GM18858 (cell line): ENCODE measurements around the gene SPNS3.

Source experiments
- ATAC-seq: cut with Tn5 transposase; IDR thresholded peaks from one replicate; pipeline ENCODE4 v1.9.1; 2021; ENCODE audit not compliant: unreplicated experiment

Gene SPNS3

GRCh38 chr17:4426499-4427208 lies 7.1 kb upstream of the SPNS3 start:
- ATAC-seq: no peak

- ATAC-seq: no peak
These were observed 6.2 kb upstream of the SPNS3 start for GRCh38 chr17:4427505-4427904.

- ATAC-seq: no peak
These were observed 2.6 kb downstream of the SPNS3 start for GRCh38 chr17:4436381-4436780.

- no peak for ATAC-seq
These were observed 3.1 kb downstream of the SPNS3 start for GRCh38 chr17:4436846-4437245.

DNA sequence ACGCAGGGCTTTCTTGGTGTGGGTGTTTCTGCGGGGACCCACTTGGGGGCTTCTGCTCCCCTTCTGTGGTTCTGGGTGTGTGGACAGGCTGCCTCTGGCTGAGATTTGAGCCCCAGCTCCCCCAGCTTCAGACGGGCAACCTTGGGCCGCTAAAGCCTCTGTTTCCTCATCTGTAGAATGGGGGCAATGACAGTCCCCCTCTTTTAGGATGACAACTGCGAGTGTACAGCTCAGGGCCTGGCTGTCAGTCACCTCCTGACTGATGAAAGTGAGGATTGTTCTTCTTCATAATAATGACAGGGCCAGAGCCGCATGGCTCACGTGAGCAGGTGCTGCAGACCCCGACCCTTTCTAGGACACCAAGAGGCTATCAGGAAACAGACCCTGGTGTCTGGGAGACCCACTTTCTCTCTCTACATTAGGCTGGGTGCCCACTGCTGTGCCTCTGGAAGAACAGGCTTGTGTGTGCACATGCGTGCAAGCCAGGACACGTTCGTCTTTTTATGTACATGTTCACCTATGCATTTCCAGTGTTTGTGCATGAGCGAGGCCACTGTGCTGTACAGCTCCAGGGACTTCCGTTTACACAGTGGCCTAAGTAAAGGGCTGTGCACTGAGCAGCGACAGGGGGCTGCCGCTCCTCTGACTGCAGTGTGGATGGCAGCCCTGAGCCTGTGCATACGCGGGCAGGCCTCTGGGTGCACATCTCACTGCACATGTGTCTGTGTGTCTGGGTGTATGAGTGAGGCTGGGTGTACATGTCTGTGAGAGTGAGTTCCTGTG lies 4.6 kb downstream of the SPNS3 start:
- no peak for ATAC-seq

DNA sequence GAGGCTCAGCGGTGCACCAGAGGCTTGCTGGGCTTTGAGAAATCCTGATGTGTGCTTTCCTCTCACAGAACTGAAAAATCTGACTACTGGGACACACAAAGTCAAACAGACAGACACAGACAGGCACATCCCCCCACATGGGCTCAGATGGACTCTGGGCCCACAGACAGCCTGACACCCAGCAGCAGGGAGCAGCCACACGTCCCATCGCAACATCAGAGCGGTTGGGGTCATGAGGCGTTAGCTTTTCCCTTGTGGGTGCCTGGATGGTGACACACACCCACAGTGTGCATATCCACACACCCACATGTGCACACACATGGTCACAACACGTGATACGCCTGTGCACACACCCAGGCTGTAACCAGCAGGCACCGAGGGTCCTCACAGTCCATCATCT lies 6.3 kb downstream of the SPNS3 start:
- ATAC-seq: no peak

DNA sequence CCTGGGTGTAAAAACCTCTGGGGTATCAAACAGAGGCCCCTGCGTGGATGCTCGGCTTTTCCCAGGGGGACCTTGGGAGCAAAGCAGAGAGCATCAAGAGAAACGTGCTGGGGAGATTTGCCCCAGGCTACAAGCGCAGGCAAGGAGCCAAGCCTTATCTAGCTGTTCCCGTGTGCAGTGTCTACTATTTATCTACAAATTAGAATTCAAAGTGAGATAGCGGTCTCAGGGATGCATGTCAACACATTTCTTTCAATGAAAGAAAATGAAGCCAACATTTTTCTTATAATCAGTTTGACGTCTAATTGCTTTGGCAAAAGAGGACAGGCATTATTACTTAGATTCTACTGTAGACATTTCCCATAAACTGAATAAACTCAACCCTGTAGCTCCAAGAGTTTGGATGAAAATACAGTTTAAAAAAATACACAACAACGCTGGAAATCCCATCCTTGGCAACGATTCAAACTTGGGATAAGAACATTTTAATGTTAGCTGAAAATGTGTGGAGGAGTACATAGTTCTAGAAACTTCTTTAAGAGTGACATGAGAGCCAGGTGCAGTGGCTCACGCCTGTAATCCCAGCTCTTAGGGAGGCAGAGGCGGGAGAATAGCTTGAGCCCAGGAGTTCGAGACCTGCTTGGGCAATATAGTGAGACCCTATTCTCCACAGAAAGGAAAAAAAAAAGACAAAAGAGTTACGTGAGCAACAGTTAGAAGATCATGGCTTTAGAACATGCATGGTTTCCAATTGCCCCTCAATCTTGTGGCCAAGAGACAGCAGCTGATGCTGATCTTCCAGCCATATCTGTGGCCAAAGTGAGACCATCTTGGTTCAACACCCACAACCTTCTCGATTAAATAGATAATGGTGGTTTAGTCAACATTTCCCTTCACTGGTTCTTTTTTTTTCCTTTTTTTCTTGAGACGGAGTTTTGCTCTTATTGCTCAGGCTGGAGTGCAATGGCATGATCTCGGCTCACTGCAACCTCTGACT lies 7.2 kb downstream of the SPNS3 start:
- ATAC-seq: no peak

GRCh38 chr17:4442582-4442981 lies 8.8 kb downstream of the SPNS3 start:
- no peak for ATAC-seq

DNA sequence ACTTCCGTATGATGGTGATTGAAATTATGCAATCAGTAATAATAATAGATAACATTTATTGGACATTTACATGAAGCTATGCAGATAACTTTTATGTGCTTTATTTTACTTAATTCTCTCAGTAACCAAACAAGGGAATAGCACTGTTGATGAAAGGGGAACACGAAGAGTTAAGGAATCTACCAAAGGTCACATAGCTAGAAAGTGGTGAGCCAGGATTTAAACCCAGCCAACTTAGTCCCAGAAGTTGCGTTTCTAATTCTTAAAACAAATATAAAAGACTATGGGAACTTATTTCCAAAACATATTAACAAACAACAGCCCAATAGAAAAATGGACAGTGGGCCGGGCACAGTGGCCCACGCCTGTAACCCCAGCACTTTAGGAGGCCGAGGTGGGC lies 9.7 kb downstream of the SPNS3 start:
- no peak for ATAC-seq

DNA sequence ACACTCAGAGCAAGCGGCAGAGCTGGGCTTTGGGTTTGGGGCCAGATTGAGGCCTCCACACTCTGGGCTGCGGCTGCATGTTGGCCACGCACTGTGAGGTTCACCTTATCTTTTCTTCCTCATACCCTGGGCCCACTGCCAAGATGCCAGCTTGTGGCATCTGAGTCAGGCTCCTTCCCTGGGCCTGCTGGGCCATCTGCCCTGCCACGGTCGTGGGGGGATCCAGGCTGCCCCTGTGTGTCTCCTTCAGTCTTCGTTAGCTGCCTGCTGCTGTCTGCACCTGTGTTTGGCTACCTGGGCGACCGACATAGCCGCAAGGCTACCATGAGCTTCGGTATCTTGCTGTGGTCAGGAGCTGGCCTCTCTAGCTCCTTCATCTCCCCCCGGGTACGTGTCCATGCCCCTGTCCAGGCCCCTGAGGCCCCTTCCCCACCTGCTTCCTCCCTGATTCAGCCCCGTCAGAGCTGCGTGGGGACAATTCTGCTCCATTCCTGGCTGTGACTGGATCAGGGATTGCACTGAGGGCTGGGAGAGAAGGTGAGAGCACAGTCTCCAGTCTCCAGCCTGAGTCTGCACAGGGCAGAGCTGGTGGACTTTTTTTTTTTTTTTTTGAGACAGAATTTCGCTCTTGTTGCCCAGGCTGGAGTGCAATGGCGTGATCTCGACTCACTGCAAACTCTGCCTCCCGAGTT lies 11.2 kb downstream of the SPNS3 start:
- no peak for ATAC-seq

DNA sequence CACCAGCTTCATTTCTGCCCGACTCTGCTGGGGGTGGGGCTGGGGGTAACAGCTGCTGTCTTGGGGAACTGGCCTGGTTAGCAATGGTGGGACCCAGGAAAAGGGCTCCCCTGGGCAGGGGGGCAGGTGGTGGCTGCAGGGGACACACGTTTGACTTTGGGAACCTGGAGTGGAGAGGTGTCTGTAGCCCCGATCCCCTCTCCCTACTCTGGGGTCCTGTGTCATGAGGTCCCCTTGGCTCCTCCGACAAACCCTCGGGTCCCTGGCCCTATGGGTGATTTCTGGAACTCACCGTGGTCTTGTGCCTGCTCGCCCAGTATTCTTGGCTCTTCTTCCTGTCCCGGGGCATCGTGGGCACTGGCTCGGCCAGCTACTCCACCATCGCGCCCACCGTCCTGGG lies 12.0 kb downstream of the SPNS3 start:
- ATAC-seq: no peak

DNA sequence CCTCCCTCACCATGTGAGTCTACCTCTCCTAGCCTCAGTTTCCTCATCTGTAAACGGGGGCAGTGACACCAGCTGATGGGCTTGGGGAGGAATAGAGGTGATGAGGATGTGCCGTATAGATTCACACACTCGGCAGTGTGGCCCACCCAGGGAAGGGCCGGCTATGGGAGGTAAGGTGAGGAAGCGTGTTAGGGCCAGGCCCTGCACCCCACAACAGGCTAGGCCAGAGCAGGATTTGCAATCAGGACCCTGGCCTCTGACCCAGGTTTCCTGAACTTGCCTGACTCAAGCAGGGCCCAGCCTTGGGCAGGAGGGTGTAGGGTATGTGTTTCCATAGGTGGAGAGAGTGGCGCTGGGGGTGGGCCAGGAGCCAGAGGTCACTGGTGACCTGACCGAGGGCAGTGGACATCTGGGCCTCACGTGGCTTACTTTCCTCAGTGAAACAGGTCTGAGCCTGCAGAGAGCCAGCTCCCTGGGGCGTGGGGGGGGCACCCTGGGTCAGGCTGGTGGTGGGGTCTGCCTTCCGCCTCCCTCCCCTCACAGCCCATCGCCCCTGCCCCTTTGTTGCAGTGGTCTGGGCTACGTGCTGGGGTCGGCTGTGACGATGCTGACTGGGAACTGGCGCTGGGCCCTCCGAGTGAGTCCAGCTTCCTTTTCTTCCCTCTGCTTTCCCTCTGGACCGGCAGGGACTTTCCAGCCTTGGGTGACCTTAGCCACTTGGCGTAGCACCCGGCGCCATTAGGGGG lies 12.8 kb downstream of the SPNS3 start:
- no peak for ATAC-seq

DNA sequence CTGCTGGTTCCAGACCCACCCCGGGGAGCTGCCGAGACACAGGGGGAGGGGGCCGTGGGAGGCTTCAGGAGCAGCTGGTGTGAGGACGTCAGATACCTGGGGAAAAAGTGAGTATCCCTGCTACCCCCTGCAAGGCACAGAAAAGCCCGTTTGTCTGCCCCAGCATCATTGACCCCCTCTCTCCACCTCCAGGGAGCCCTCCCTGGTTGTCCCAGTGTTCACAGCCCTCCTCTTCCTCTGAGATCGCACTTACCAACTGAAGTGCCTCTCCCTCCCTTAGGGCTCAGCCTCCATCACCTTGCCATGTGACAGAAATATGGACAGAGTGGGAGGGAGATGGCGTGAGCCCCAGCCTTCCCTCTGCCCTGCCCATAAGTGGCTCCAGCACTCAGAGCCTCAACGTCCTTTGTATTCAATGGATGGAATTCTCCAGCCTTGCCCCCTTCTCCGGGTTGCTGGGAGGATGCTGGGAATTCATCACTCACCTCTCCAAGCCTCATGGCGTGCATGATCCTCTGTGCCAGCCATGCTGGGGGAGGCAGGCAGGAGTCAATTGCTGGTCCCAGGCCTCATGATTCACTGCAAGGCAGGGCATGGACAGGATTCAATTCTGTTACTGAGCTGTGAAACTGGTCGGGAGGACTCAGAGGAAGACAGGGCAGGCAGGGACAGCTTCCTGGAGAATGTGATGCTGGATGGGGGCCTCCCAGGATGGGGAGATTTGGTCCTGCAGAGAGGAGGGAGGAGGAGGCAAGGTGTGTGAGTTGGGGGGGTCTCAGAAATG lies 14.6 kb downstream of the SPNS3 start:
- ATAC-seq: no peak

GRCh38 chr17:4449736-4450135 lies 16.0 kb downstream of the SPNS3 start:
- no peak for ATAC-seq

- no peak for ATAC-seq
These were observed 17.1 kb downstream of the SPNS3 start for GRCh38 chr17:4450710-4451316.

GRCh38 chr17:4453812-4454591 lies 20.3 kb downstream of the SPNS3 start:
- no peak for ATAC-seq

GRCh38 chr17:4460661-4461060 lies 26.9 kb downstream of the SPNS3 start:
- ATAC-seq: no peak

- no peak for ATAC-seq
These were observed 30.2 kb downstream of the SPNS3 start for GRCh38 chr17:4463818-4464476.
